Bronchial epithelial cell (primary cell): ENCODE measurements around the gene KPTN. TPM values are rescaled to one million over a fixed set of nuclear protein-coding genes. Genes with fewer than 3 reads are reported as not detected.

Experiments used
- DNase-seq: peaks from one replicate; pipeline ENCODE4 v3.0.0-alpha.2; 2010; ENCODE audit warnings: low read depth
- FAIRE-seq: peaks from 2 replicates; lab custom pipeline; 2011; peaks lifted over from hg19 to GRCh38; lab: Jason Lieb, UNC
- H3K27me3 ChIP-seq: 2 replicates; pipeline ENCODE4 v1.5.1; 2011; ENCODE audit warnings: low read length; ENCODE audit not compliant: control insufficient read depth, insufficient read depth
- H3K36me3 ChIP-seq: 2 replicates; pipeline ENCODE4 v1.5.1; 2011; ENCODE audit warnings: low read length; ENCODE audit not compliant: control insufficient read depth, insufficient read depth
- H3K4me3 ChIP-seq: 2 replicates; pipeline ENCODE4 v1.5.1; 2011; ENCODE audit warnings: mild to moderate bottlenecking, low read depth, low read length, control low read depth
- CTCF ChIP-seq: IDR thresholded peaks from 2 replicates; pipeline ENCODE4 v1.5.1; 2011; ENCODE audit warnings: mild to moderate bottlenecking, moderate library complexity, low read length, control low read depth, inconsistent platforms; ENCODE audit not compliant: insufficient read depth, severe bottlenecking
- total RNA-seq: library from RNA; depleted of rRNA; stranded (reverse); fragments of >200 nt; gene quantifications from 2 replicates; pipeline ENCODE4 v1.2.1, GENCODE V29; 2014

KPTN gene
- total RNA-seq, 1 donor from 2014 or later: 2.1 TPM

- Histone ChIP-seq H3K4me3 (no peak overlapping the region), H3K36me3 (no peaks in the 10 kb centered on the region), H3K27me3 (no peaks in the 10 kb centered on the region)
- TF ChIP-seq CTCF: no peak
- DNase-seq (no peak), FAIRE-seq (no peak)
Observed at GRCh38 chr19:47521473-47522180, 37.6 kb upstream of the KPTN start.

- no peak for DNase-seq
- TF ChIP-seq CTCF: no peak
- Histone ChIP-seq H3K4me3 (no peak overlapping the region), H3K36me3 (no peaks in the 10 kb centered on the region), H3K27me3 (no peaks in the 10 kb centered on the region)
- no peak for FAIRE-seq
Observed at GRCh38 chr19:47520839-47521238, 36.8 kb upstream of the KPTN start.

- no peak for FAIRE-seq
- Histone ChIP-seq H3K27me3 (no peaks in the 10 kb centered on the region), H3K4me3 (no peak overlapping the region), H3K36me3 (no peaks in the 10 kb centered on the region)
- no peak for DNase-seq
- no peak for TF ChIP-seq CTCF
Observed at GRCh38 chr19:47520343-47520806, 36.4 kb upstream of the KPTN start.

GRCh38 chr19:47518854-47519253 is 34.8 kb upstream of the KPTN start:
- no peak overlapping the region for H3K4me3 ChIP-seq
- no peaks in the 10 kb centered on the region for H3K36me3 ChIP-seq
- no peak for TF ChIP-seq CTCF
- no peak for FAIRE-seq
- H3K27me3 ChIP-seq: no peaks in the 10 kb centered on the region
- DNase-seq: no peak

- FAIRE-seq (no peak), DNase-seq (peak; percentile 23)
- TF ChIP-seq CTCF: no peak
- H3K27me3 ChIP-seq: no peaks in the 10 kb centered on the region
- no peak overlapping the region for H3K4me3 ChIP-seq
- H3K36me3 ChIP-seq: no peaks in the 10 kb centered on the region
Observed at GRCh38 chr19:47518139-47518538, 34.1 kb upstream of the KPTN start.
